ENCODE results near the gene SERPINA1.
"Not testable (repeated sequence)": the region's sequence is repeated elsewhere in the genome, so short reads cannot be mapped to it uniquely, and the experiment has no call there.

Gene SERPINA1

DNA sequence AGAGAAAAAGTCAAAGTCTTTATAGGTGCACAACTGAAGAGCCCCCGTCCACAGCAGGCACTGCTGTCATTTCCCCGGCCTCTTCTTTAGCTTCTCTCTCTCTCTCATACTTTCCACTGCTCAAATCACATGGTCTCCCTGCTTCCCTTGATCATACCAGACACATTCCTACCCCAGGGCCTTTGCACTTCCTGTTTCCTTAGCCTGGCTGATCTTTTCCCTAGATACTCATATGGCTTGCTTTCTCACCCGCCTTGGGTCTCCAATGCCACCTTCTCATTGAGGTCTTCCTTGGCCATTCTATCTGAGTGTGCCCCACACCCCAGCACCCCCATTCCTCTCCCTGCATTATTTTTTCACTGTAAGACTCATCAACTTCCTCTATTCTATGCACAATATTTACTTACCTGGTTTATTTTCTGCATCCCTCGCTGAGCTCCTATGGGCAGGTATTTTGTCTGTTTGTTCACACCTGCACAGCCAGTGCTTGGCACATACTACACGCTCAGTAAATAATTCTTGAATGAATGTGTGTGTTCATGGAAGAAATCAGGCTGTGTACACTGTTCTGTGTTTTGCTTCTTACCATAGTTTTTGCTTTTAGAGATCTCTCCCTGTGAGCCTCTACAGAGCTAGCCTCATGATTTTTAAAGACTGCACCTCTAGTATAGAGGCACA lies 31.9 kb downstream of the SERPINA1 start:
- H3K4me3 ChIP-seq (ENCODE audit: low read depth, low read length) = no peak overlapping the region
- peaks cover 6% of the 10 kb centered on the region for H3K27me3 ChIP-seq (ENCODE audit: insufficient read depth, low read depth, severe bottlenecking)
- H3K36me3 ChIP-seq = no peaks in the 10 kb centered on the region
- H3K27ac ChIP-seq = no peak overlapping the region
- TF ChIP-seq CTCF (IDR thresholded peaks at IDR 0.05; ENCODE audit: low read depth, low read length) = no peak
- H3K9me3 ChIP-seq (ENCODE audit: severe bottlenecking) = no peaks in the 10 kb centered on the region
- no peak for DNase-seq

DNA sequence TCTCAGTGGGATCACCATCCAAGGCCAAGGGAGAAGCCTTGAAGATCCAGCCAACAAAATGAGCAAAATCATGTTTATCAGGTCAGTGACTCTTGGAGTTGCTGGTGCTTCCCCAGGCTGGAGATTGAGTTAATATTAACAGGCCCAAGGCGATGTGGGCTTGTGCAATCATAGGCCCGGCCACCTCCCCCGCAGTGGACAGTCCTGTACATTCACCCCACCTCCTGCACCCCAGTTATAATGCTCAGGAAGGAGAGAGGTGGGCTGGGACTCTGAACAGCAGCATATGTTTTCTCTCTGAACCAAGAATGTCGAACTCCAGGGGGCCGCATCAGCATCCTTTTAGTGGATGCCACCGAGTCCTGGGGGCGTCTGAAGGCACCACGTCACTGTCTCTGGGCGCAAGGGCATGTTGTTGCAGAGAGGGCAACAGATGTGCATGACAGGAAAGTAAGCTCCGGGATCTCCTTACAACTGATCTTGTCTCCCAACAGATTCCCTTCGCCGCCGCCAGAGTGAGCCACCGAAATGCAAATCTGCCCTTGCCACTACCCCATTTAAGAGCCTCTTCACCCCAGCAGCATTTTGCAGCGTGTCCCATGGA lies 33.1 kb downstream of the SERPINA1 start:
- H3K9me3 ChIP-seq (ENCODE audit: severe bottlenecking) = no peaks in the 10 kb centered on the region
- H3K27me3 ChIP-seq (ENCODE audit: insufficient read depth, low read depth, severe bottlenecking) = peaks cover 6% of the 10 kb centered on the region
- H3K36me3 ChIP-seq = no peaks in the 10 kb centered on the region
- H3K27ac ChIP-seq = no peak overlapping the region
- H3K4me3 ChIP-seq (ENCODE audit: low read depth, low read length) = no peak overlapping the region
- peak; percentile 45 for DNase-seq
- TF ChIP-seq CTCF (IDR thresholded peaks at IDR 0.05; ENCODE audit: low read depth, low read length) = peak; percentile 58

DNA sequence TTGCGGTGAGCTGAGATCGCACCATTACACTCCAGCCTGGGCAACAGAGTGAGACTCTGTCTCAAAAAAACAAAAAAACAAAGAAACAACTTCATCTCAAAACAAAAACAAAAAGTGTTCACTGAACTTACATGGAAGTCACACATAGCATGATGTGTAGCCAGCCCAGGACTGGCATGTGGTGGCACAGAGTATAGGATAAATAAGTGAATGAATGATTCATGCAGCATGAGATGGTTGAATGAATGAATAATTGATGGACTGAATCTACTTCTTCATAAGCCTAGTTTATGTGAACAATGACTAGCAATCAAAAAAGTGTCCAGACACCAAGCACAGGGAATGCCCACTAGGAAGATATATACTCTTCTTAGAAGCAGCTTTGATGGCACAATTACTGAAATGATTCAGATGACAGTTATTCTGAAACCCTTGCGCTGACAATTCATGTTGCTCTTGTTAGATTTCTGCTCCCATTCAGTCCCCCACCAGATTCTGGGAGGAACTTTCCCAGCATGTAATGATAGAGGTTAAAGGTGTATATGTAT lies 33.7 kb downstream of the SERPINA1 start:
- Histone ChIP-seq H3K27ac (no peak overlapping the region), H3K4me3 (ENCODE audit: low read depth, low read length) (no peak overlapping the region), H3K9me3 (ENCODE audit: severe bottlenecking) (no peaks in the 10 kb centered on the region), H3K27me3 (ENCODE audit: insufficient read depth, low read depth, severe bottlenecking) (peaks cover 6% of the 10 kb centered on the region), H3K36me3 (no peaks in the 10 kb centered on the region)
- DNase-seq = no peak
- no peak for TF ChIP-seq CTCF (IDR thresholded peaks at IDR 0.05; ENCODE audit: low read depth, low read length)

DNA sequence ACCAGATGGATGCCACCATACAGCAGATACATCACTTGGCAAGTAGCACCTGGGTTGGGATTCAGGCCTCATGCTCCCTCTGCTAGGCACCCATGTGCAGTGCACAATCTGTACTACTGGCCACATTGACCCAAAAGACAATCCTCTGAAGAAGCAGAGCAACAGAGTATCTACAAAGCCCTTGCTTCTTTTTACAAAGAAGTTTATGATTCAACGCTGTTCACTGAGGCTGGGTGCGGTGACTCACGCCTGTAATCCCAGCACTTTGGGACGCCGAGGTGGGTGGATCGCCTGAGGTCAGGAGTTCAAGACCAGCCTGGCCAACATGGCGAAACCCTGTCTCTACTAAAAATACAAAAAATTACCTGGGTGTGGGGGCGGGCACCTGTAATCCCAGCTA lies 34.2 kb downstream of the SERPINA1 start:
- not testable (repeated sequence) for H3K27ac ChIP-seq; H3K27me3 ChIP-seq (ENCODE audit: insufficient read depth, low read depth, severe bottlenecking); H3K9me3 ChIP-seq (ENCODE audit: severe bottlenecking); H3K36me3 ChIP-seq; H3K4me3 ChIP-seq (ENCODE audit: low read depth, low read length); DNase-seq

DNA sequence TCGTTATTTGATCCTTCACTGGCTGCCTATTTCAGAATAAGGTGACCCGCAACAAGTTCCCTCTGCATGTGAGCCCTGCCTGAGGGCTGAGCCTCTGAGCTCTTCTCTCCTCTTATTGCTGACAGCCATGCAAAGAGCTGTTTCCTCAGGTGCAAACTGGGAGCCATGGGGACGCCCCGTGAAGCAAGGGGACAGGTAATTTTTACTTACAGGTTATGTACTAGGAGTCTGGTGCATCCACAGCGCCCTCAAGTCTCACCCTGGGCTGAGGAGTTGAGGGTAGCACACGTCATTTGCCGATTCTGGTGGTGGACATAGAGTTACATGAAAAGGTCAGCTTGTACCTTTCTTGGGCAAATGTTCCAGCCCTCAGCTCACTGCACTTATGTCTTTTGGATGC lies 39.1 kb downstream of the SERPINA1 start:
- no peak overlapping the region for H3K27ac ChIP-seq
- TF ChIP-seq CTCF (IDR thresholded peaks at IDR 0.05; ENCODE audit: low read depth, low read length) = no peak

DNA sequence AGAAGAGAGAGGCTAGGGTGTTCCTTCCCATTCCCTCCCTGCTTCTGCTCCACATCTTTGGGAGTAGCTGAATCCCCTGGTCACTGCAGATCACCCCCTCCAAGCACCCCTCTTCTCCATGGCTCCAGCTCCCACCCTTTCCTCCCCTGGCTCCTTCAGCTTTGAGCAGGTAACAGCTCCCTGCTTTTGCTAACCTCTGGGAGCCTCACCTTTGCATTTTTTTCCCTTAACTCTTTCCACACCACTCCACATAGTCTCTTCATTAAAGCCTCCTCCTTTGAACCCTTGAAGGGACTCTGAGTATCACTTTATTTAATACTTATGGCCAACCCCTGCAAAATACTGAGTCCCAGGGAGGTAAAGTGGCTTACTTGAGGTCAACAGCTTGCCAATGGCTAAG lies 39.6 kb downstream of the SERPINA1 start:
- no peak overlapping the region for H3K27ac ChIP-seq
- DNase-seq = no peak
- H3K4me3 ChIP-seq (ENCODE audit: low read depth, low read length) = no peak overlapping the region
- no peaks in the 10 kb centered on the region for H3K9me3 ChIP-seq (ENCODE audit: severe bottlenecking)
- peaks cover 2% of the 10 kb centered on the region for H3K27me3 ChIP-seq (ENCODE audit: insufficient read depth, low read depth, severe bottlenecking)
- TF ChIP-seq CTCF (IDR thresholded peaks at IDR 0.05; ENCODE audit: low read depth, low read length) = no peak
- no peaks in the 10 kb centered on the region for H3K36me3 ChIP-seq

More for the DNA sequence above, 39.1 kb downstream of the SERPINA1 start:
- DNase-seq = no peak
- Histone ChIP-seq H3K4me3 (ENCODE audit: low read depth, low read length) (no peak overlapping the region), H3K36me3 (no peaks in the 10 kb centered on the region), H3K27me3 (ENCODE audit: insufficient read depth, low read depth, severe bottlenecking) (no peaks in the 10 kb centered on the region), H3K9me3 (ENCODE audit: severe bottlenecking) (no peaks in the 10 kb centered on the region)
